Natural killer cell treated with Interleukin-12 subunit alpha and Interleukin-12 subunit beta and Interleukin-15 and Interleukin-18, amount 100 ng/mL, for 72 hours (primary cell): Measurements from ENCODE around the gene GPR155. TPM values are rescaled to one million over a fixed set of nuclear protein-coding genes. Genes with fewer than 3 reads are reported as not detected.
"Not testable (repeated sequence)": the region's sequence is repeated elsewhere in the genome, so short reads cannot be mapped to it uniquely, and the experiment has no call there.

Source experiments
- ATAC-seq, 2 donors: fragments of 150-1000 bp; cut with Tn5 transposase in 1 of 2; sonication (Bioruptor Pico), chemical (Tn5 transposase) in 1 of 2; 2 replicates each; pipeline ENCODE4 v1.10.0; 2021
- DNase-seq: peaks from one replicate; pipeline ENCODE4 v3.0.0; 2022; ENCODE audit warnings: low spot score
- H3K27ac Mint-ChIP-seq, 2 donors: 1 replicate in 1 of 2; 2 replicates in 1 of 2; pipeline ENCODE4 v1.8.0; 2022; ENCODE audit warnings: mixed read lengths in 2 of 2, mild to moderate bottlenecking in 1 of 2, moderate library complexity in 1 of 2
- H3K27me3 Mint-ChIP-seq, 2 donors: 1 replicate in 1 of 2; 2 replicates in 1 of 2; pipeline ENCODE4 v1.8.0; 2022; ENCODE audit warnings: mixed read lengths in 2 of 2
- H3K36me3 Mint-ChIP-seq: one replicate; pipeline ENCODE4 v1.8.0; 2022; ENCODE audit warnings: mixed read lengths
- H3K4me1 Mint-ChIP-seq, 2 donors: 1 replicate in 1 of 2; 2 replicates in 1 of 2; pipeline ENCODE4 v1.8.0; 2022; ENCODE audit warnings: low read depth in 2 of 2, mixed read lengths in 2 of 2, mild to moderate bottlenecking in 1 of 2
- H3K4me3 Mint-ChIP-seq: one replicate; pipeline ENCODE4 v1.8.0; 2022; ENCODE audit warnings: mixed read lengths
- H3K9me3 Mint-ChIP-seq: 2 replicates; pipeline ENCODE4 v1.8.0; 2022; ENCODE audit warnings: mixed read lengths
- total RNA-seq, 2 donors: library from RNA; stranded (reverse); gene quantifications; one replicate each; pipeline ENCODE4 v1.2.3, GENCODE V29; 2022

Gene GPR155
- total RNA-seq, 2 donors from 2014 or later = 3.2 to 3.6 TPM

DNA sequence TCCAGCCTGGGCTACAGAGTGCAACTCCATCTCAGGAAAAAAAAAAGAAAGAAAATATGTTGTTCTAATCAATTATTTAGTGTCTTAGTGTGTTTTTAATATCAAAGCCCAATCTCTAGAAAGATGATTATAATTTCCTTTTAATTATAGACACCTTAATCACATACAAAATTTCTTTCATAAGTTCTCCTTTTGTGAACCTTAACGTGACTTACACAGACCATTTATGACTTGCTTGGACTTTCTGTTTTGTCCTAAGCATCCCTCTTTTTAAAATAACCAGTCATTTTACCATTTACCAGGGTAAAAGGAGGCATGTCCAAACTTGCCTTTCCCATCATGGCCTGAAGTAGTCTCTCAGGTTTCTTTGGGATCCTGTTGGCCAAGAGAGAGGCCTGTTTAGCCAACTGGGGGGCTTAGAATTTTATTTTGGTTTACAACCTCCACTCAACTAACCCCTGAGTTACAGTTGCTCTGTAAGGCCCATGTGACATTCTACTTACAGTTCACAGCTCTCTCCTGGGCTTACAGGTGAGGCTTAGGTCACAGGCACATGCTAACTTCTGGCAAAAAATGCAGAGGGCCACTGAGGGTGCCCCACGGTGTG lies 23.9 kb upstream of the GPR155 start:
- Mint-ChIP-seq H3K9me3 (peaks cover 7% of the 10 kb centered on the region), H3K4me3 (no peak overlapping the region), H3K27me3 (no peaks in the 10 kb centered on the region), H3K36me3 (peaks cover 14% of the 10 kb centered on the region), H3K4me1 (peaks cover 0 to 4% of the 10 kb centered on the region in 2 donors), H3K27ac (no peak overlapping the region)
- no peak for DNase-seq
- no peak for ATAC-seq

DNA sequence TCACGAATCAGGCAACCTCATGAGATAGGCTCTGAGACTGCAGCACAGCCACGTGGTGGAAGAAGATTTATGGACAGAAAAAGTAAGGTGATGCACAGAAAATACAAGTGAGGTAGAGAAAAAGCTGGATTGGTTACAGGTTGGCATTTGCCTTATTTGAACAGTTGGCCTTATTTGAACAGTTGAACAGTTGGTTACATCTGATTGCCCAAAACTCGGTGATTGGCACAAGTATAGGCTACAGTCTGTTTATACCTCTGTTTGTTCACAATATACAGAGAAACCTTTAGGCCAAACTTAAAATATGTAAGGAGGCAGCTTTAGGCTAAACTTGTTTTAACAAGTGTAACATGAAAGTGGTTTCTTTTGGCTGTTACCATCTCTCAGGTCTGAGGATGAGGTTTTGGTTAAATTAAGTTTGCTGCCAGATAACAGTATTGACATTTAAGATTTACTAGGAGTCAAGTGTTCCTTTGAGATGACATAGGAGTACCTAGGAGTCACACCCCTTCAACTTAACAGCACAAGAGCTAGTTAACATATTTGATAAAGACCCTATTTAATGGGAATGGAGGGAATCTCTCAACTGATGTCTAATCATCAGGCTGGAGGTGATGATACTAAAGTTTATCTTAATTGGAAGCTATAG lies 16.5 kb upstream of the GPR155 start:
- DNase-seq = no peak
- no peaks in the 10 kb centered on the region for H3K4me1 Mint-ChIP-seq
- no peaks in the 10 kb centered on the region for H3K36me3 Mint-ChIP-seq
- no peak overlapping the region for H3K27ac Mint-ChIP-seq
- no peak overlapping the region for H3K4me3 Mint-ChIP-seq
- no peak for ATAC-seq
- no peaks in the 10 kb centered on the region for H3K27me3 Mint-ChIP-seq
- H3K9me3 Mint-ChIP-seq = no peaks in the 10 kb centered on the region

- ATAC-seq (no peak), DNase-seq (no peak)
- no peaks in the 10 kb centered on the region for H3K36me3 Mint-ChIP-seq
- H3K4me1 Mint-ChIP-seq = no peaks in the 10 kb centered on the region
- H3K27ac Mint-ChIP-seq = no peak overlapping the region
- no peaks in the 10 kb centered on the region for H3K27me3 Mint-ChIP-seq
- no peak overlapping the region for H3K4me3 Mint-ChIP-seq
- H3K9me3 Mint-ChIP-seq = no peaks in the 10 kb centered on the region
Observed at GRCh38 chr2:174499371-174499770, 12.5 kb upstream of the GPR155 start.

GRCh38 chr2:174495365-174496012 lies 8.7 kb upstream of the GPR155 start:
- Mint-ChIP-seq H3K9me3 (no peaks in the 10 kb centered on the region), H3K4me3 (no peak overlapping the region), H3K27me3 (no peaks in the 10 kb centered on the region), H3K36me3 (no peaks in the 10 kb centered on the region), H3K27ac (no peak overlapping the region), H3K4me1 (peaks cover 19 to 29% of the 10 kb centered on the region in 2 donors)
- no peak for ATAC-seq
- DNase-seq = no peak

GRCh38 chr2:174493549-174494331 lies 6.9 kb upstream of the GPR155 start:
- no peaks in the 10 kb centered on the region for H3K27me3 Mint-ChIP-seq
- no peak for DNase-seq
- peak overlapping the region; percentile 87 for H3K4me3 Mint-ChIP-seq
- no peaks in the 10 kb centered on the region for H3K36me3 Mint-ChIP-seq
- peaks cover 31 to 45% of the 10 kb centered on the region in 2 donors for H3K4me1 Mint-ChIP-seq
- peak in 1 of 2 donors; percentile 21 for ATAC-seq
- no peaks in the 10 kb centered on the region for H3K9me3 Mint-ChIP-seq
- H3K27ac Mint-ChIP-seq = peak overlapping the region; percentile 88 to 95

- Mint-ChIP-seq H3K4me1 (peaks cover 31 to 49% of the 10 kb centered on the region in 2 donors), H3K27ac (peak overlapping the region; percentile 88 to 95), H3K9me3 (no peaks in the 10 kb centered on the region), H3K36me3 (no peaks in the 10 kb centered on the region), H3K4me3 (peak overlapping the region; percentile 87), H3K27me3 (no peaks in the 10 kb centered on the region)
- ATAC-seq = peak; percentile 93 to 94
- DNase-seq = peak; percentile 71
Observed at GRCh38 chr2:174492963-174493431, 6.2 kb upstream of the GPR155 start.

- DNase-seq (no peak), ATAC-seq (no peak)
- no peaks in the 10 kb centered on the region for H3K27me3 Mint-ChIP-seq
- H3K4me1 Mint-ChIP-seq = peaks cover 34 to 49% of the 10 kb centered on the region in 2 donors
- no peaks in the 10 kb centered on the region for H3K36me3 Mint-ChIP-seq
- H3K4me3 Mint-ChIP-seq = peak overlapping the region; percentile 34
- peak overlapping the region; percentile 88 to 95 for H3K27ac Mint-ChIP-seq
- no peaks in the 10 kb centered on the region for H3K9me3 Mint-ChIP-seq
Observed at GRCh38 chr2:174491947-174492346, 5.1 kb upstream of the GPR155 start.

GRCh38 chr2:174490051-174490450 lies 3.2 kb upstream of the GPR155 start:
- DNase-seq (no peak), ATAC-seq (no peak)
- Mint-ChIP-seq H3K4me3 (peak overlapping the region; percentile 96), H3K4me1 (peaks cover 42 to 58% of the 10 kb centered on the region in 2 donors), H3K27me3 (no peaks in the 10 kb centered on the region), H3K27ac (peak overlapping the region; percentile 88), H3K36me3 (no peaks in the 10 kb centered on the region), H3K9me3 (no peaks in the 10 kb centered on the region)

DNA sequence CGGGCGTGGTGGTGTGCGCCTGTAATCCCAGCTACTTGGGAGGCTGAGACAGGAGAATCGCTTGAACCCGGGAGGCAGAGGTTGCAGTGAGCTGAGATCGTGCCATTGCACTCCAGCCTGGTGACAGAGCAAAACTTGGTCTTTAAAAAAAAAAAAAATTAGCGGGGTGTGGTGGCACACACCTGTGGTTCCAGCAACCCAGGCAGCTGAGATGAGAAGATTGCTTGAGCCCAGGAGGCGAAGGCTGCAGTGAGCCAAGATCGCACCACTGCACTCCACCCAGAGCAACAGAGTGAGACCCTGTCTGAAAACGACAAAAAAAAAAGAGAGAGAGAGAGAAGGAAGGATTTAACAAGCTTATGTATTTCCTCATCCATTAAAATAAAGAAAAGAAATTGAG lies 2.7 kb upstream of the GPR155 start:
- not testable (repeated sequence) for H3K36me3 Mint-ChIP-seq, H3K9me3 Mint-ChIP-seq, ATAC-seq, H3K27me3 Mint-ChIP-seq, DNase-seq
- H3K4me3 Mint-ChIP-seq = peak overlapping the region; percentile 96
- H3K27ac Mint-ChIP-seq = peak overlapping the region; percentile 88
- peaks cover 42 to 58% of the 10 kb centered on the region in 2 donors for H3K4me1 Mint-ChIP-seq

GRCh38 chr2:174487820-174488162 lies 962 bp upstream of the GPR155 start:
- Mint-ChIP-seq H3K4me1 (peaks cover 33 to 46% of the 10 kb centered on the region in 2 donors), H3K27me3 (no peaks in the 10 kb centered on the region), H3K27ac (peak overlapping the region; percentile 88), H3K9me3 (no peaks in the 10 kb centered on the region), H3K4me3 (peak overlapping the region; percentile 96), H3K36me3 (no peaks in the 10 kb centered on the region)
- no peak for ATAC-seq
- DNase-seq = no peak

DNA sequence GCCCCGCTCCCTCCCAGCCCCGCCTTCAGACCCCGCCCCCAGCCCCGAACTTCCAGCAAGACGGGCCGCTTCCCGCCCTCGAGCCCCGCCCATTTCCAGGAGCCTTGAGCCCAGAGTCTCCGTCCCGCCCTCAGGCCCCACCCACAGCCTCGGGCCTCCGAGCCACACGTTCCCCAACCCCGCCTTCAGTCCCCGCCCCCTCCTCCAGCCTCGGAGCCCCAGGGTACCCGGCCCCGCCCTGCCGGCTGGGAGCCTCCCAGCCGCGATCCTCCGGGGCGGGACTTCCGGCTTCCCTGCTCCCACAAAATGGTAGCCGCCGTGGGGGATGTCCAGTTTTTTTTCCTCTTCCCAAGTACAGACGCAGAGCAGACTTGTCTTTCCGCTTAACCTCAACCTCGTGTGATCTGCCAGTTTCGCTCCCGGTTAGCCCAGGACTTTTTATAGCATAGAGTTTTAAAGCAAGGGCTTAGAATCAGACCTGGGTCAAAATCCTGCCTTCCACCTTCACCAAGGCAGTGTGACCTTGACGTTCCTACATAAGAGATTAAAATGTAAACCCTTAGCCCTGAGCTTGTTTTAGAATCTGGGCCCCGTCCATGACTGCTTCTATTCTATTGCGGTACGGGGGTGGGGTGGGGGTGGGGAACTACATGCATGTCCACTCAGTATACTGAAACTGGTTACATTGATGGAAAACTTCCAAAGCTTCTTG lies 435 bp upstream of the GPR155 start:
- Mint-ChIP-seq H3K27me3 (no peaks in the 10 kb centered on the region), H3K36me3 (no peaks in the 10 kb centered on the region), H3K4me1 (peaks cover 29 to 41% of the 10 kb centered on the region in 2 donors), H3K9me3 (no peaks in the 10 kb centered on the region), H3K4me3 (peak overlapping the region; percentile 96), H3K27ac (peak overlapping the region; percentile 88)
- DNase-seq (peak; percentile 95), ATAC-seq (peak; percentile 99)

DNA sequence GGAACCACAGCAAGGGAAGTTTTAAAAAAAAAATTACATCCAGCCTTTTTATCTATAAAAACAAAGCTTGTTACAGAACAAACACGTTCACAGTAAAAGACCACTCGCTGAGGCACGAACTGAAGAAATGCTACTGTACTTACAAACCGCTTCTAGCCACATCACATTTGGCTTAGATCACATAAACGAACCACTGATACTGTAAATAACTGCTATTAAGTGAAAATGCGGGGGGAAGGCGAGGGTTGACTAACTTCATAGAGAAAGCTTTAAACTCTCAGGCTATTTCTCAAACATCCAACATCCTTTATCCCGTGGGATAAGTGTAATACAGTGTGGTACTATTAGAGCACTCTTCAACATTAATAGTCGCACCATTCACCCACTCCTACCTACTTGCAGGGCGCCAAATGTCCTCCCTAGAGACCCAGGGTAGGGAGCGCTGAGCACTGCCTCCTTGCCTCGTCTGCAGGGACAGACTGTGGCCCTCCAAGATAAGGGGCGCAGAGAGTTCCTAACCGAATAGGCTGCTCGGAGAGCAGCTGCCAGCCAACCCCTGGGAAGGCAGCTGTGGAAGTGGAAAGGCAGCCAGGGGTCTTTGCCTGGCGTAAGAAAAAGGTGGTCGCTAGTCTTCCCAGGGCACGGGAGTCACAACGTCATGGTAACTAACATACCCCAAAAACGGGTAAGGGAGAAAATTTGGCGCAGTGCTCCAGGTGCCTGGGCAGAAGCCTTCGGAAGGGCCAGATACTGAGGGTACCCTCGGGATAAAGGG lies 854 bp downstream of the GPR155 start:
- Mint-ChIP-seq H3K27ac (peak overlapping the region; percentile 88), H3K27me3 (no peaks in the 10 kb centered on the region), H3K9me3 (no peaks in the 10 kb centered on the region), H3K4me1 (peaks cover 23 to 29% of the 10 kb centered on the region in 2 donors), H3K36me3 (no peaks in the 10 kb centered on the region), H3K4me3 (peak overlapping the region; percentile 96)
- ATAC-seq (no peak), DNase-seq (no peak)
